ENCODE data around the gene EFHC1.

- TF ChIP-seq CTCF (IDR thresholded peaks at IDR 0.05) (no peak), POLR2A (IDR thresholded peaks at IDR 0.05) (no peak), EP300 (IDR thresholded peaks at IDR 0.05) (no peak)
Observed at GRCh38 chr6:52510213-52510562, 90.0 kb downstream of the EFHC1 start.
